ENCODE measurements around the gene SERPING1.

Gene SERPING1

GRCh38 chr11:57638005-57638781, 40.7 kb downstream of the SERPING1 start:
- peak overlapping the region; percentile 88 to 90 for H3K4me3 Mint-ChIP-seq
- peaks cover 12 to 30% of the 10 kb centered on the region in 2 donors for H3K4me1 Mint-ChIP-seq
- DNase-seq (no peak), ATAC-seq (replicated peaks) (peak; percentile 41 to 54)
- H3K27ac Mint-ChIP-seq: peak overlapping the region; percentile 88
- H3K36me3 Mint-ChIP-seq: no peaks in the 10 kb centered on the region
- H3K9me3 Mint-ChIP-seq: no peaks in the 10 kb centered on the region
- peaks cover 42 to 46% of the 10 kb centered on the region in 2 donors for H3K27me3 Mint-ChIP-seq

GRCh38 chr11:57638811-57639320, 41.4 kb downstream of the SERPING1 start:
- H3K4me1 Mint-ChIP-seq: peaks cover 12 to 30% of the 10 kb centered on the region in 2 donors
- ATAC-seq (replicated peaks) (peak; percentile 27 to 37), DNase-seq (no peak)
- H3K27me3 Mint-ChIP-seq: peaks cover 43 to 48% of the 10 kb centered on the region in 2 donors
- H3K27ac Mint-ChIP-seq: peak overlapping the region; percentile 63
- H3K9me3 Mint-ChIP-seq: no peaks in the 10 kb centered on the region
- no peaks in the 10 kb centered on the region for H3K36me3 Mint-ChIP-seq
- peak overlapping the region; percentile 88 to 90 for H3K4me3 Mint-ChIP-seq

GRCh38 chr11:57639321-57640067, 42.0 kb downstream of the SERPING1 start:
- Mint-ChIP-seq H3K36me3 (no peaks in the 10 kb centered on the region), H3K27ac (no peak overlapping the region), H3K4me1 (peaks cover 12 to 31% of the 10 kb centered on the region in 2 donors), H3K27me3 (peaks cover 38 to 43% of the 10 kb centered on the region in 2 donors), H3K4me3 (peak overlapping the region; percentile 88 to 90), H3K9me3 (no peaks in the 10 kb centered on the region)
- ATAC-seq (replicated peaks): no peak
- no peak for DNase-seq

DNA sequence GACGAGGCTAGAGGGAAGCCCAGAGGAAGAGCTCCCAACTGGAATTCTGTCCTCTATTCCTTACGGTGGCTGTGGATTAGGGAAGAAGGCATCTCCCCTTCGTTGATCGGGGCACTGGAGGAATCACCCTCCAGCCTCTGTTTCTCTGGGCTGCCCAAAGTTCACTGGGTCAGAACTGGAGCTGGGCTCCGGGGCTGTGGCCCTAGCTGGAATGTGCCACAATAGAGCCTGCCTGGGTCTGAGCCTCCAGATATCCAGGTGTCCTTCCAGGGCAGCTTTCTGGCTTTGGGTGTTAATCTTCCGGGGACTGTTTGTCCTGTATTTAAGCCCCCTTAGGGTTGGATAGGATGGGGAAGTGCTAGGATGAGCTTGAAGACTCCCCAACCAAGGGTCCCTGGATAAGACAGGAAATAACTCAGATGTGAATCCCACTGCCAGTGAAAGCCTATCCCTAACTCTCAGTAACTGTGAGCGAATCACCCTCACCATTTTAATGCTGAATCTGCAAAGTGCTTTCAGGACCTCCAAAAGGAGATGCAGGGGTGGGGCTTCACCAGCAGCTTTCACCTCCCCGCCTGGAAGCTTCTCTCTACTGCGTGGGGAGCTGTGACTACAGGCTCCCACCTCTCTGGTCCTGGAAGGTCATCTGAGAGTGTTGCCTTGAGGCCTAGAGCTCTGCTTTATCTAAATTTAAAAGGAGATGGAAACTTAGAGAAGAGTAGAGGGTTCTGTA, 42.7 kb downstream of the SERPING1 start:
- no peak overlapping the region for H3K4me3 Mint-ChIP-seq
- H3K27me3 Mint-ChIP-seq: peaks cover 32 to 38% of the 10 kb centered on the region in 2 donors
- no peak overlapping the region for H3K27ac Mint-ChIP-seq
- H3K36me3 Mint-ChIP-seq: no peaks in the 10 kb centered on the region
- no peaks in the 10 kb centered on the region for H3K9me3 Mint-ChIP-seq
- ATAC-seq (replicated peaks) (no peak), DNase-seq (no peak)
- H3K4me1 Mint-ChIP-seq: peaks cover 14 to 38% of the 10 kb centered on the region in 2 donors

DNA sequence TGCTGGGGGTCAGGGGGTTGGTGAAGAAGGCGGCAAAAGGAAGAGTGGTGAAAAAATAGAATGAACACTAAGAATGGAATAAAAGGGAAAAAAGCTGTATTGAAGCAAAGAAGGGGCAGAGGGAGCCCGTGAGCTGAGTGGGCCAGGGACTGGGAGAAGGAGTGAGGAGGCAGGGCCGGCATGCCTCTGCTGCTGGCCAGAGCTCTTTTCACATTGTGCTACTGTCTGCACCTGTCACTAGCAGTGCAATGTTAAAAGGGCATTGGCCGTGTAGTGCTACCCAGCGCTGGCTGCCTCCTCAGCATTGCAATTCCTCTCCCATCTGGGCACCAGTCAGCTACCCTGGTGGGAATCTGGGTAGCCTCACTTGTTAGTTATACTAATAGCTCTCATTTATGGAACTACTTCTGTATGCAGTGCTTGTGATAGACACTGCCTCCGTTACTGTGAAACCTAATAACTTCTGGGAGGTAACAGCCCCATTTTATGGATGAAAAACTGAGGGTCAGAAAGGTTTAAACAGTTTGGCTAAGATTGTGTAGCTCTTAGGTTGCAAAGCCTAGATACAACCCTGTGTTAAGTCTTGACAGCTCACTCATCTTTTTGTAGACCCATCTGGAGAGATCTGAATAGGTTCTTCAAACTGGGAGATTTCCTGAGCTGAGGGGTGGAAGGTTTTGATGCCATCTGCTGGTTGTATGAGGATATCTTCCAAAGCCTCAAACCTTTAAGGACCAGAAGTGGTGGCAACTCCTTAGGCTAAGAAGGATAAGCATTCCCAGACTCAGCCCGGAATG, 43.7 kb downstream of the SERPING1 start:
- ATAC-seq (replicated peaks) (no peak), DNase-seq (no peak)
- Mint-ChIP-seq H3K4me1 (peaks cover 21 to 48% of the 10 kb centered on the region in 2 donors), H3K27ac (no peak overlapping the region), H3K9me3 (no peaks in the 10 kb centered on the region), H3K27me3 (peaks cover 41 to 46% of the 10 kb centered on the region in 2 donors), H3K36me3 (no peaks in the 10 kb centered on the region), H3K4me3 (no peak overlapping the region)

DNA sequence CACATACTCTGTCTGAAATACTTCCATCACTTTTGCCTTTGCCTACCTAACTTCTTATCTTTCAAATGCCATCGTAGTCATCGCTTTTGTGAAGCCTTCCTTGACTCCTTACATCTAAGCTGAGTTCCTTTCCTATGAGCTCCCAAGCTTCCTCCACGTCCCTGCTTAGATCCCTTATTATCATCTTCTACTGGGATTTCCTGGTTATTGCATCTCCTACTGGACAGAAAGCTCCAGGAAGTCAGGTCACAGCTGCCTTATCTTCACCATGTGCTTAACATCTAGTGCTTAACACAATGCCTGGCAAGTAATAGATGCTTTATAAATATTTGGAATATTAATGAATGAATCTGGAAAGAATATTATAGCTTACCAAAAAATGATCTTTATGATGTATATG, 46.3 kb downstream of the SERPING1 start:
- Mint-ChIP-seq H3K27me3 (peaks cover 47 to 49% of the 10 kb centered on the region in 2 donors), H3K4me3 (no peak overlapping the region), H3K36me3 (no peaks in the 10 kb centered on the region), H3K27ac (no peak overlapping the region), H3K9me3 (no peaks in the 10 kb centered on the region), H3K4me1 (peaks cover 37 to 59% of the 10 kb centered on the region in 2 donors)
- DNase-seq: no peak
- ATAC-seq (replicated peaks): no peak

DNA sequence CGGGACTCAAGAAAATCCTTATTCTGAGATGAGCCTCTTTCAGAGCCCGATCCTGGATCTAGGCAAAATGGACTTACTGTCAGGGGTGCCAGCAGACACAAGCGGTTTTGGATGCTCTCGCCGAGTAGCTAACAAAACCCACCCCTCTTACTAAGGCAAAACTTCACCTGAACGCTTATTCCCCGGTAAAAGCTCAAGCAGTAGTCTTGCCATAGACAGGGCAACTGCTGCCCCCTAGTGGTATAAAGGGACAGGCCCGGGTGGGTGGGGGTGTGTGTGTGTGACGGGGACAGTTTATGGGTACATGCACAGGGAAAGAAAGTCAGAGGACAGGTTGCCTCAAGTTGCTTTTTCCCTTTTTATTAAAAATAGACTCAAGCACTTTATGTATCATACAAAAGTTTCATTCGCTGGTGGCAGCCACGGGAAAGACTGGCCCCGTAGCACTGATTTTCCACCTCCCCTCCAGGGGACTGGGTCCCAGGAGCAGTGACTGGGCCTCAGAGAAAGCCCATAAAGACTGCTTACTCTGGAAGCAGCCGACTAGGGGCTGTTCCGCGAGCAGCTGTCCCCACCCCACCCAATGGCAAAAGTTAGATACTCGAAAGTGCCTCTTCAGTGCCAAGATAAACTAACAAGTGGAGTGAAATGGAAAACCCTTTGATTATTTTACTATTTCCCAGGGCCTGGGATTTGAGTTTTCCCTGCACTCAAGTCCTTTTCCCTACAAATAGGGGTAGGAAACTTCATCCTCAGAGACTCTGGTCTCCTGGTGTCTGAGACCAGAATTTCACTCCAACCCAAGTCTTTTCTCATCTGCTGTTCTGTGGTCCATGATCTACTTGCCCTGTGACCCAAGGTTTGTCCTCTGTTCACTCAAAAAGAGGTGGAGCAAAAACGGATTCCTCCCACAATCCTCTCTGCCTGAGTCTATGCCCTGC, 47.5 kb downstream of the SERPING1 start:
- Mint-ChIP-seq H3K27me3 (peaks cover 53 to 56% of the 10 kb centered on the region in 2 donors), H3K4me1 (peaks cover 45 to 62% of the 10 kb centered on the region in 2 donors), H3K36me3 (no peaks in the 10 kb centered on the region), H3K9me3 (no peaks in the 10 kb centered on the region), H3K4me3 (no peak overlapping the region), H3K27ac (peak overlapping the region; percentile 70)
- DNase-seq: peak; percentile 67
- ATAC-seq (replicated peaks): peak; percentile 66 to 72

GRCh38 chr11:57645689-57646085, 48.2 kb downstream of the SERPING1 start:
- Mint-ChIP-seq H3K36me3 (no peaks in the 10 kb centered on the region), H3K4me3 (peak overlapping the region; percentile 61 to 63), H3K4me1 (peaks cover 46 to 63% of the 10 kb centered on the region in 2 donors), H3K27ac (peak overlapping the region; percentile 70), H3K27me3 (peaks cover 58 to 63% of the 10 kb centered on the region in 2 donors), H3K9me3 (no peaks in the 10 kb centered on the region)
- no peak for DNase-seq
- peak; percentile 17 to 33 for ATAC-seq (replicated peaks)

- DNase-seq: peak; percentile 53
- Mint-ChIP-seq H3K36me3 (no peaks in the 10 kb centered on the region), H3K9me3 (no peaks in the 10 kb centered on the region), H3K4me3 (peak overlapping the region; percentile 61 to 63), H3K27ac (peak overlapping the region; percentile 63), H3K4me1 (peaks cover 46 to 58% of the 10 kb centered on the region in 2 donors), H3K27me3 (peaks cover 65 to 69% of the 10 kb centered on the region in 2 donors)
- peak; percentile 64 for ATAC-seq (replicated peaks)
These were observed 48.8 kb downstream of the SERPING1 start for GRCh38 chr11:57646194-57646798.

DNA sequence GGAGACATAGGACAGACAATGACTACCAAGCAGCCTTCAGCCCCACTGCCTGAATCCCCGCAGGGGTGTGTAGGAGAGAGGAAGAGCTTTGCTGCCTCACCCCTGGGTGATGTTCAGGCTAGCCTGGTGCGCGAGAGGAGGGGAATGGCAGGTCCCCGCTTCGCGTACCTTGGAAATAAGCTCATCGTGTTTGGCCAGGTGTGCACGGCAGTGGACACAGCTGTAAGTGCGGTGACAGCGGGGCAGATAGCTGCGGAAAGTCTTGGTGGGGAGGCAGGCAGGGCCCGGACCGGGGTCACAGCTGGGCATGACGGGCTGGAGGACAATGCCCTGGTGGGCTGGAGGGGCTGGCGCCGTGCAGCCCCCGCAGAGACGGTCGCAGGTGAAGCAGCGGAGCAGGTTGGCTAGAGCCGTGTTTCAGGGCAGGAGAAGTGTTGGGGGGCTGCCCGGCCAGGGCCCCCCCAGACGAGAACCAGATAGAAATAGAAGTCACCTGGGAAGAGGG, 49.4 kb downstream of the SERPING1 start:
- peak overlapping the region; percentile 63 for H3K27ac Mint-ChIP-seq
- ATAC-seq (replicated peaks): peak; percentile 9 to 13

DNA sequence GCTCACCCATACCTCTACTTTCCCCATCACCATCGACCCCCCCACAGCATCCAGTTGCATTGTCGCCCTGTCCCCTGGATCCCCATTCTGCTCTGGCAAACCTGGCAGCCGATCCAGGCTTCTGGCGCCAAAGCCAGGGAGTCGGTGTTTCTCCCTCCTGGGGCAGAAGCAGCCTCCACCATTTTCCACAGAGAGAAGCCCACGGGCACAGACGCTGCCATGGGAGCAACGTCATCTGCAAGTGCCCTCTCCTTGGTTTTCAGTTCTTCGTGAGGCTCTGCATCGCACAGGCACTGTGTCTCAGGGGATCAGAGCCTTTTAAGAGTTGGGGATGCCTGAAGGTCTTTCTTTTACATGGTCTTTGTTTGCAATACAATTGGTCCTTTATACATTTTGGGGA, 49.9 kb downstream of the SERPING1 start:
- Mint-ChIP-seq H3K4me1 (peaks cover 46 to 58% of the 10 kb centered on the region in 2 donors), H3K27me3 (peaks cover 66 to 70% of the 10 kb centered on the region in 2 donors), H3K4me3 (peak overlapping the region; percentile 61 to 63), H3K9me3 (no peaks in the 10 kb centered on the region), H3K27ac (peak overlapping the region; percentile 62), H3K36me3 (no peaks in the 10 kb centered on the region)
- ATAC-seq (replicated peaks) (no peak), DNase-seq (no peak)

More for the DNA sequence above, 49.4 kb downstream of the SERPING1 start:
- H3K4me1 Mint-ChIP-seq: peaks cover 46 to 58% of the 10 kb centered on the region in 2 donors
- peak overlapping the region; percentile 61 to 63 for H3K4me3 Mint-ChIP-seq
- H3K27me3 Mint-ChIP-seq: peaks cover 66 to 70% of the 10 kb centered on the region in 2 donors
- no peaks in the 10 kb centered on the region for H3K9me3 Mint-ChIP-seq
- no peak for DNase-seq
- no peaks in the 10 kb centered on the region for H3K36me3 Mint-ChIP-seq

Measured in stimulated activated naive B cell treated with anti-CD40 and anti-IgM and Interleukin-4, amounts not matched to agents 10 μg/mL and 1 μg/mL and 100 μg/mL, for 72 hours (primary cell).